ENCODE data around the gene AAGAB. TPM values are rescaled to one million over a fixed set of nuclear protein-coding genes. Genes with fewer than 3 reads are reported as not detected.

Gene AAGAB
- total and polyA plus RNA-seq, 2 donors (not counting 1 experiment from before 2014, with no cell fraction given): 9.4 to 25.0 TPM

DNA sequence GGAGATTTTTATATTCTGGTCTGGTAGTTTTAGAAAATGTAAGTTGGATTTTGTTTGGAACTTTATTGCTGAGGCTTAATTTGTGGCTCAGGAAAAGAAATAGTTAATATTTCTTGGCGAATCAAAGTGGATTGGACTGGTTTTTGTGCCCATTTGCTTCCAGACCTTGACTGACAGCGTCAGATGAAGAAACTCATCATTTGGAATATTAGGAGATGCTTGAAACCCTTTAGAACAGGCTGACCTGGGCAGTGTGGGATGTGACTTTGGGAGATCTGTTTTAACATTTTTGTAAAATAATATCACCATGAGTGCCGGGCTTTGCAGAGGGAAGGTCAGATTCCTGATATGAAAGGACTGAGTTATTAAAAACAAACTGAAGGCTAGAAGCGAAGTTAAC lies 83.0 kb downstream of the AAGAB start:
- WGBS (ENCODE audit: insufficient coverage): 100% methylated on average over 3 of the region's 4 CpGs
- no peaks in the 10 kb centered on the region for H3K9me3 ChIP-seq (ENCODE audit: control extremely low read depth in 1 of 3, control insufficient read depth in 2 of 3, insufficient read depth in 1 of 3, low read length in 2 of 3)
- H3K4me1 ChIP-seq (ENCODE audit: control insufficient read depth in 2 of 2, insufficient read depth in 2 of 2, low read length in 2 of 2): peaks cover 0 to 21% of the 10 kb centered on the region in 2 donors
- ChIA-PET CTCF (no interaction called here), POLR2A (no interaction called here)
- H2AFZ ChIP-seq (ENCODE audit: insufficient read depth, low read depth, low read length, poor library complexity, severe bottlenecking): no peak overlapping the region
- intact Hi-C loops (cut with micrococcal nuclease): no loop called here
- no peak overlapping the region for H3K9ac ChIP-seq (ENCODE audit: low read length)
- H3K4me1 Mint-ChIP-seq: peaks cover 43% of the 10 kb centered on the region
- H3K27ac Mint-ChIP-seq: no peak overlapping the region
- H3K79me2 ChIP-seq (ENCODE audit: control insufficient read depth, insufficient read depth, low read length): peaks cover 47% of the 10 kb centered on the region
- H3K4me2 ChIP-seq (replicated peaks; ENCODE audit: low read depth, low read length, poor library complexity, severe bottlenecking): no peak overlapping the region
- peaks cover 95% of the 10 kb centered on the region for H4K20me1 ChIP-seq (ENCODE audit: control insufficient read depth, insufficient read depth, low read length, poor library complexity, severe bottlenecking)
- TF ChIP-seq CTCF (IDR thresholded peaks at IDR 0.05): no peak
- no peak for TF ChIP-seq EZH2 (IDR thresholded peaks at IDR 0.05; ENCODE audit: borderline replicate concordance, insufficient read depth, low read depth, low read length, poor library complexity, severe bottlenecking)
- no peaks in the 10 kb centered on the region for H3K27me3 ChIP-seq (replicated peaks in 1 of 4; ENCODE audit: control extremely low read depth in 1 of 4, control insufficient read depth in 3 of 4, insufficient read depth in 4 of 4, low read length in 3 of 4)
- no peaks in the 10 kb centered on the region for H3K9me3 Mint-ChIP-seq (ENCODE audit: insufficient read depth)
- no peak for ATAC-seq (ENCODE audit: low read depth)
- H3K27ac ChIP-seq (ENCODE audit: low read length in 2 of 2): no peak overlapping the region
- H3K4me3 ChIP-seq (ENCODE audit: control extremely low read depth in 1 of 5, extremely low read depth in 1 of 5, insufficient read depth in 1 of 5, low read depth in 2 of 5, low read length in 4 of 5): no peak overlapping the region
- H3K4me3 Mint-ChIP-seq: no peak overlapping the region
- no peaks in the 10 kb centered on the region for H3K27me3 Mint-ChIP-seq
- no peak for DNase-seq
- peaks cover 10 to 82% of the 10 kb centered on the region in 2 experiments for H3K36me3 ChIP-seq (replicated peaks in 1 of 2; ENCODE audit: control extremely low read depth in 1 of 2, control insufficient read depth in 1 of 2, extremely low read depth in 1 of 2, insufficient read depth in 2 of 2, low read length in 1 of 2)

GRCh38 chr15:67170143-67170925 lies 84.1 kb downstream of the AAGAB start:
- Histone ChIP-seq H3K4me2 (replicated peaks; ENCODE audit: low read depth, low read length, poor library complexity, severe bottlenecking) (no peak overlapping the region), H3K36me3 (replicated peaks in 1 of 2; ENCODE audit: control extremely low read depth in 1 of 2, control insufficient read depth in 1 of 2, extremely low read depth in 1 of 2, insufficient read depth in 2 of 2, low read length in 1 of 2) (peaks cover 13 to 85% of the 10 kb centered on the region in 2 experiments), H3K9ac (ENCODE audit: low read length) (no peak overlapping the region), H3K4me1 (ENCODE audit: control insufficient read depth in 2 of 2, insufficient read depth in 2 of 2, low read length in 2 of 2) (peaks cover 0 to 13% of the 10 kb centered on the region in 2 donors), H3K4me3 (ENCODE audit: control extremely low read depth in 1 of 5, extremely low read depth in 1 of 5, insufficient read depth in 1 of 5, low read depth in 2 of 5, low read length in 4 of 5) (no peak overlapping the region), H4K20me1 (ENCODE audit: control insufficient read depth, insufficient read depth, low read length, poor library complexity, severe bottlenecking) (peaks cover 96% of the 10 kb centered on the region), H2AFZ (ENCODE audit: insufficient read depth, low read depth, low read length, poor library complexity, severe bottlenecking) (no peak overlapping the region), H3K79me2 (ENCODE audit: control insufficient read depth, insufficient read depth, low read length) (peaks cover 58% of the 10 kb centered on the region), H3K27me3 (replicated peaks in 1 of 4; ENCODE audit: control extremely low read depth in 1 of 4, control insufficient read depth in 3 of 4, insufficient read depth in 4 of 4, low read length in 3 of 4) (no peaks in the 10 kb centered on the region), H3K27ac (ENCODE audit: low read length in 2 of 2) (no peak overlapping the region), H3K9me3 (ENCODE audit: control extremely low read depth in 1 of 3, control insufficient read depth in 2 of 3, insufficient read depth in 1 of 3, low read length in 2 of 3) (no peaks in the 10 kb centered on the region)
- WGBS (ENCODE audit: insufficient coverage): 95% methylated on average over 4 of the region's 12 CpGs
- Mint-ChIP-seq H3K4me3 (no peak overlapping the region), H3K27ac (peak overlapping the region; percentile 32), H3K4me1 (peaks cover 33% of the 10 kb centered on the region), H3K9me3 (ENCODE audit: insufficient read depth) (no peaks in the 10 kb centered on the region), H3K27me3 (no peaks in the 10 kb centered on the region)
- ChIA-PET POLR2A (no interaction called here), CTCF (interaction anchor here (2.3 kb wide), 1 partner anchor 224 kb away, joined by 10 read pairs; no protein-coding TSS in a partner anchor)
- ATAC-seq (ENCODE audit: low read depth) (no peak), DNase-seq (no peak)
- intact Hi-C loops (cut with micrococcal nuclease): no loop called here
- no peak for TF ChIP-seq CTCF (IDR thresholded peaks at IDR 0.05)
- no peak for TF ChIP-seq EZH2 (IDR thresholded peaks at IDR 0.05; ENCODE audit: borderline replicate concordance, insufficient read depth, low read depth, low read length, poor library complexity, severe bottlenecking)

All from B cell (primary cell).